ENCODE measurements around the gene PCNA. TPM values are rescaled to one million over a fixed set of nuclear protein-coding genes. Genes with fewer than 3 reads are reported as not detected.
A peak's percentile ranks its signal among the peaks of the same experiment; 100 is the strongest.
"Not testable (repeated sequence)": the region's sequence is repeated elsewhere in the genome, so short reads cannot be mapped to it uniquely, and the experiment has no call there.

Gene PCNA
- total and polyA plus RNA-seq, 8 donors: 0.87 to 82.3 (median 65.8) TPM

DNA sequence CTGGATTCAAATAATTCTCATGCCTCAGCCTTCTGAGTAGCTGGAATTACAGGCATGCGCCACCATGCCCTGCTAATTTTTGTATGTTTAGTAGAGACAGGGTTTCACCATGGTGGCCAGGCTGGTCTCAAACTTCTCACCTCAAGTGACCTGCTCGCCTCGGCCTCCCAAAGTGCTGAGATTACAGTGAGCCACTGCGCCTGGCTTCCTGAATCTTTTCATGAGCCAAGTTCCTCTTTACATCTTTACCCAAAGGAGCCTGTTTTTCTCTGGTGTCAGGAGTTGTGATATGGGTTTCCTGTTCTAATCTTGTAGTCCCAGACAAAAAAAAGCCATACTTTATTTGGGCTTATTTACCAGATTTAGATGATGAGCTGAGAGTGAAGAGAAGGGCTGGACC, 34.4 kb downstream of the PCNA start:
- no peak overlapping the region for H3K4me3 ChIP-seq
- TF ChIP-seq POLR2A (IDR thresholded peaks at IDR 0.05): no peak
- TF ChIP-seq POLR2AphosphoS5 (IDR thresholded peaks at IDR 0.05): no peak
- peak in 1 of 2 donors; percentile 29 for DNase-seq
- peaks cover 0 to 4% (median 2%) of the 10 kb centered on the region in 4 donors for H3K4me1 ChIP-seq
- H3K27ac ChIP-seq: peak overlapping the region in 1 of 5 donors; percentile 57
- H3K9me3 ChIP-seq: no peaks in the 10 kb centered on the region
- intact Hi-C loops (cut with DNase I; ENCODE audit: low total_unique reads): no loop called here
- no peaks in the 10 kb centered on the region for H3K36me3 ChIP-seq
- no peaks in the 10 kb centered on the region for H3K27me3 ChIP-seq
- WGBS, 5 donors: 33 to 51% (median 46%) methylated on average over 4 of the region's 4 CpGs

DNA sequence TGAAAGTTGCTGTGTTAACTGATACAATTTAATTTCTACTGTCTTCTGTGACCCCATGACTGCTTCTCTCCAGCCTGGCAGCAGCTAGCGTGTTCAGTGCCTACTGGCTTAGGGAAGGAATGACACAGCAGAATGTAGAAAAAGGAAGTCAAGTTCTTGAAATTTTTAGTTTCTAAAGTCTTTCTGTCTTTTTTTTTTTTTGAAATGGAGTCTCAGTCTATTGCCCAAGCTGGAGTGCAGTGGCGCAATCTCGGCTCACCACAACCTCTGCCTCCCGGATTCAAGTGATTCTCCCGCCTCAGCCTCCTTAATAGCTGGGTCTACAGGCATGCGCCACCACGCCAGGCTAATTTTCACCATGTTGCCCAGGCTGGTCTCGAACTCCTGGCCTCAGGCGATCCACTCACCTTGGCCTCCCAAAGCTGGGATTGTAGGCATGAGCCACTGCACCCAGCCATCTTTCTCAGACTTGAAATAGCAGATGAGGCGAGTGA, 39.3 kb downstream of the PCNA start:
- WGBS, 5 donors: 87 to 95% (median 92%) methylated on average over 10 of the region's 10 CpGs
- Histone ChIP-seq H3K4me3 (no peak overlapping the region), H3K4me1 (peaks cover 0 to 27% (median 10%) of the 10 kb centered on the region in 4 donors), H3K36me3 (no peaks in the 10 kb centered on the region), H3K9me3 (no peaks in the 10 kb centered on the region), H3K27me3 (no peaks in the 10 kb centered on the region), H3K27ac (peak overlapping the region in 4 of 5 donors; percentile 17 to 87 (median 60))
- TF ChIP-seq EP300 (IDR thresholded peaks at IDR 0.05) (no peak), POLR2AphosphoS5 (IDR thresholded peaks at IDR 0.05) (peak in 1 of 3 donors; percentile 14), POLR2A (IDR thresholded peaks at IDR 0.05) (no peak)
- TF ChIP-seq, protein P1, sequence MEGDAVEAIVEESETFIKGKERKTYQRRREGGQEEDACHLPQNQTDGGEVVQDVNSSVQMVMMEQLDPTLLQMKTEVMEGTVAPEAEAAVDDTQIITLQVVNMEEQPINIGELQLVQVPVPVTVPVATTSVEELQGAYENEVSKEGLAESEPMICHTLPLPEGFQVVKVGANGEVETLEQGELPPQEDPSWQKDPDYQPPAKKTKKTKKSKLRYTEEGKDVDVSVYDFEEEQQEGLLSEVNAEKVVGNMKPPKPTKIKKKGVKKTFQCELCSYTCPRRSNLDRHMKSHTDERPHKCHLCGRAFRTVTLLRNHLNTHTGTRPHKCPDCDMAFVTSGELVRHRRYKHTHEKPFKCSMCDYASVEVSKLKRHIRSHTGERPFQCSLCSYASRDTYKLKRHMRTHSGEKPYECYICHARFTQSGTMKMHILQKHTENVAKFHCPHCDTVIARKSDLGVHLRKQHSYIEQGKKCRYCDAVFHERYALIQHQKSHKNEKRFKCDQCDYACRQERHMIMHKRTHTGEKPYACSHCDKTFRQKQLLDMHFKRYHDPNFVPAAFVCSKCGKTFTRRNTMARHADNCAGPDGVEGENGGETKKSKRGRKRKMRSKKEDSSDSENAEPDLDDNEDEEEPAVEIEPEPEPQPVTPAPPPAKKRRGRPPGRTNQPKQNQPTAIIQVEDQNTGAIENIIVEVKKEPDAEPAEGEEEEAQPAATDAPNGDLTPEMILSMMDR (IDR thresholded peaks at IDR 0.05): no peak
- DNase-seq: peak; percentile 41 to 46
- intact Hi-C loops (cut with DNase I; ENCODE audit: low total_unique reads): no loop called here

DNA sequence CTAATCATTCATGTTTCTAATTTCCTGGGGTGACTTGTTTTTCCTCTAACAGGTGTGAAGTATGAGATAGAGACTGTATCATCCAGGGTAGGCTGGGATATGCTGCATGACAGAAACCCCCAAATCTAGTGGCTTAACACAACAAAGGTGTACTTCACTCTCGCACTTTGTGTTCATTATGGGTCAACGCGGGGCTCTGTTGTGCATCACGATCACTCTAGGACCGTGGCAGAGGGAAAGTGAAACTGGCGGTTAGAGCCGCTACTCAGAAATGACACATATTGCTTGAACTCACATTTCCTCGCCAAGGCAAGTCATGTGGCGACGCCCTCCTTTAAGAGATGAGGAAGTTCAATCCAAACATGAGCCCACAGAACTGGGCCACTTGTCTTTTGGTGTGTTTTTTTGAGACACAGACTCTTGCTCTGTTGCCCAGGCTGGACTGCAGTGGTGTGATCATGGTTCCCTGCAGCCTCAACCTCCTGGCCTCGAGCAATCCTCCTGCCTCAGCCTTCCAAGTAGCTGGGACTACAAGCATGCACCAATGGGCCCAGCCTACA, 41.3 kb downstream of the PCNA start:
- Histone ChIP-seq H3K27me3 (no peaks in the 10 kb centered on the region), H3K36me3 (no peaks in the 10 kb centered on the region), H3K4me3 (peak overlapping the region; percentile 11 to 40 (median 26)), H3K9me3 (no peaks in the 10 kb centered on the region), H3K4me1 (peaks cover 3 to 36% (median 12%) of the 10 kb centered on the region in 4 donors), H3K27ac (peak overlapping the region; percentile 19 to 87 (median 80))
- 16 to 26% (median 18%) methylated on average over 11 of the region's 11 CpGs for WGBS, 5 donors
- TF ChIP-seq, protein P1 (IDR thresholded peaks at IDR 0.05): no peak
- TF ChIP-seq POLR2AphosphoS5 (IDR thresholded peaks at IDR 0.05) (peak; percentile 10 to 80 (median 72)), POLR2A (IDR thresholded peaks at IDR 0.05) (no peak), EP300 (IDR thresholded peaks at IDR 0.05) (no peak)
- peak; percentile 75 to 85 for DNase-seq
- intact Hi-C loops (cut with DNase I; ENCODE audit: low total_unique reads): no loop called here

DNA sequence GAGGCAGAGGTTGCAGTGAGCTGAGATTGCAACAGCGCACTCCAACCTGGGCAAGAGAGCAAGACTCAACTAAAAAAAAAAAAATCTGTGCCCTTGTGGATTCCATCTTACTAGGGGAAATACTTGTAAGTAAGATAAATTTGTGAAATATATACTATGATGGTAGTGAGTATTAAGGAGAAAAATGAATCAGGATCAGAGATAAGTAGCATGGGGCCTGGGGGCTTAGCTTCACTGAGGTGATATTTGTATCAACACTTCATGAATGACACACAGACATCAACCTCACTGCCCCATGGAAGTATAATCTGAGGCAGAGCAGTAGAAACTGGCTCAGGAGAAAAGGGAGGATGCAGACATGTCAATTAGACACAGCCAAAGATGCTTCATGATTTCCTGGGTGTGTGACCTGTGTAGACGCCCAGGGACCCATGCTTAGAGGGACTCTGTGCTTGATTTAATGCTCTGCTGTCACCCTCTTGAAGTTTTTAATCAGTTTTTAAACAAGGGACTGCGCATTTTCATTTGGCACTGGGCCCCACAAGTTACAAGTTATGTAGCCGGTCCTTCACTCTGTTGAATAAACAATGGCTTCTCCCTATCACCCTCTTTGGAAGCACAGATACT, 41.9 kb downstream of the PCNA start:
- H3K36me3 ChIP-seq: no peaks in the 10 kb centered on the region
- peaks cover 3 to 42% (median 18%) of the 10 kb centered on the region in 4 donors for H3K4me1 ChIP-seq
- H3K27me3 ChIP-seq: no peaks in the 10 kb centered on the region
- H3K9me3 ChIP-seq: no peaks in the 10 kb centered on the region
- TF ChIP-seq POLR2AphosphoS5 (IDR thresholded peaks at IDR 0.05): no peak
- TF ChIP-seq, protein P1 (IDR thresholded peaks at IDR 0.05): no peak
- no peak for TF ChIP-seq EP300 (IDR thresholded peaks at IDR 0.05)
- TF ChIP-seq POLR2A (IDR thresholded peaks at IDR 0.05): no peak
- no peak for DNase-seq
- H3K27ac ChIP-seq: peak overlapping the region; percentile 39 to 87 (median 80)
- whole genome bisulfite sequencing, 5 donors: 28 to 40% (median 33%) methylated on average over 4 of the region's 4 CpGs
- H3K4me3 ChIP-seq: peak overlapping the region; percentile 11 to 40 (median 26)
- intact Hi-C loops (cut with DNase I; ENCODE audit: low total_unique reads): no loop called here

DNA sequence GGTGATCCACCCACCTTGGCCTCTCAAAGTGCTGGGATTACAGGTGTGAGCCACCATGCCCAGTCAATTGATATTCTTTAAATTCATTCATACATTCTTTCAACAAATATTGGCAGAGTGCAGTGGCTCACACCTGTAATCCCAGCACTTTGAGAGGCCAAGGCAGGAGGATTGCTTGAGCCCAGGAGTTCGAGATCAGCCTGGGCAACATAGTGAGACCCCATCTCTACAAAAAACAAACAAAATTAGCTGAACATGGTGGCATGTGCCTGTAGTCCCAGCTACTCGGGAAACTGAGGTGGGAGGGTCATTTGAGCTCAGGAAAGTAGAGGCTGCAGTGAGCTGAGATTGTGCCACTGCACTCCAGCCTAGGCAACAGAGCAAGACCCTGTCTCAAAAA, 42.8 kb downstream of the PCNA start:
- intact Hi-C loops (cut with DNase I; ENCODE audit: low total_unique reads); H3K4me3 ChIP-seq; H3K9me3 ChIP-seq; H3K27ac ChIP-seq; H3K36me3 ChIP-seq; H3K27me3 ChIP-seq; DNase-seq: not testable (repeated sequence)
- 92 to 100% (median 94%) methylated on average over 2 of the region's 2 CpGs for WGBS, 5 donors
- peaks cover 3 to 44% (median 20%) of the 10 kb centered on the region in 4 donors for H3K4me1 ChIP-seq

Measured in stomach (tissue), 9 donors.